Fibroblast of lung (primary cell): ENCODE results near the gene GRK5. TPM values are rescaled to one million over a fixed set of nuclear protein-coding genes. Genes with fewer than 3 reads are reported as not detected.

Source experiments
- DNase-seq, 2 donors: peaks; one replicate each; pipeline versions ENCODE4 v3.0.0 to v3.0.0-alpha.2; 2010; ENCODE audit warnings: low read depth in 2 of 2
- H2AFZ ChIP-seq: 2 replicates; pipeline ENCODE4 v1.5.1; 2012; ENCODE audit warnings: low read length, control low read depth, inconsistent platforms
- H3K27ac ChIP-seq: 2 replicates; pipeline ENCODE4 v1.5.1; 2011; ENCODE audit warnings: low read length, control low read depth; ENCODE audit not compliant: insufficient read depth
- H3K27me3 ChIP-seq: 2 replicates; pipeline ENCODE4 v1.5.1; 2011; ENCODE audit warnings: mild to moderate bottlenecking, low read length; ENCODE audit not compliant: control insufficient read depth, insufficient read depth
- H3K36me3 ChIP-seq: 2 replicates; pipeline ENCODE4 v1.5.1; 2011; ENCODE audit warnings: low read length; ENCODE audit not compliant: control insufficient read depth, insufficient read depth
- H3K4me1 ChIP-seq: 2 replicates; pipeline ENCODE4 v1.5.1; 2011; ENCODE audit warnings: low read length; ENCODE audit not compliant: control insufficient read depth, insufficient read depth; ENCODE audit errors: extremely low read depth
- H3K4me2 ChIP-seq: 2 replicates; pipeline ENCODE4 v1.5.1; 2011; ENCODE audit warnings: low read length, control low read depth; ENCODE audit not compliant: insufficient read depth; ENCODE audit errors: extremely low read depth
- H3K4me3 ChIP-seq, 4 experiments: fragments of 200-600 bp in 1 of 4; sonication (generic) in 1 of 4; replicated peaks in 1 of 4; 2 replicates each; pipeline ENCODE4 v1.5.1; 2011 to 2016; ENCODE audit warnings: low read length in 4 of 4, low read depth in 3 of 4, mild to moderate bottlenecking in 3 of 4, control low read depth in 2 of 4, inconsistent platforms in 1 of 4, mixed read lengths in 1 of 4; ENCODE audit not compliant: insufficient read depth in 1 of 4; ENCODE audit errors: control extremely low read depth in 1 of 4
- H3K79me2 ChIP-seq: 2 replicates; pipeline ENCODE4 v1.5.1; 2012; ENCODE audit warnings: mild to moderate bottlenecking, low read length, inconsistent platforms; ENCODE audit not compliant: control insufficient read depth, insufficient read depth
- H3K9ac ChIP-seq: 2 replicates; pipeline ENCODE4 v1.5.1; 2011; ENCODE audit warnings: mild to moderate bottlenecking, low read length, control low read depth; ENCODE audit not compliant: insufficient read depth
- H3K9me3 ChIP-seq: 2 replicates; pipeline ENCODE4 v1.5.1; 2012; ENCODE audit warnings: low read depth, low read length; ENCODE audit not compliant: control insufficient read depth, insufficient read depth
- H4K20me1 ChIP-seq: 2 replicates; pipeline ENCODE4 v1.5.1; 2011; ENCODE audit warnings: low read length; ENCODE audit not compliant: control insufficient read depth, insufficient read depth; ENCODE audit errors: extremely low read depth
- EZH2 ChIP-seq: IDR thresholded peaks from 2 replicates; pipeline ENCODE4 v1.5.1; 2012; ENCODE audit warnings: low read length, control low read depth, mild to moderate bottlenecking; ENCODE audit errors: missing control alignments
- polyA plus RNA-seq, 2 donors: library from polyadenylated mRNA; depleted of rRNA in 1 of 2; stranded (reverse) in 1 of 2; unstranded in 1 of 2; fragments of >200 nt; gene quantifications; 2 replicates each; pipeline ENCODE4 v1.2.1, GENCODE V29; 2011 to 2012; ENCODE audit warnings: missing spikeins in 1 of 2
- total RNA-seq: library from RNA; depleted of rRNA; stranded (reverse); fragments of >200 nt; gene quantifications from 2 replicates; pipeline ENCODE4 v1.2.1, GENCODE V29; 2014
- TF ChIP-seq, protein P1 (sequence below), 2 donors: IDR thresholded peaks in 1 of 2; conservative IDR thresholded peaks in 1 of 2; 1 replicate in 1 of 2; 2 replicates in 1 of 2; pipeline ENCODE4 v1.5.1; 2011 to 2012; ENCODE audit warnings: low read length in 2 of 2, control low read depth in 1 of 2, inconsistent platforms in 1 of 2, low read depth in 1 of 2, mild to moderate bottlenecking in 1 of 2

The GRK5 gene
- total and polyA plus RNA-seq, 2 donors (not counting 1 experiment from before 2014, with no cell fraction given) = 24.1 to 90.3 TPM

DNA sequence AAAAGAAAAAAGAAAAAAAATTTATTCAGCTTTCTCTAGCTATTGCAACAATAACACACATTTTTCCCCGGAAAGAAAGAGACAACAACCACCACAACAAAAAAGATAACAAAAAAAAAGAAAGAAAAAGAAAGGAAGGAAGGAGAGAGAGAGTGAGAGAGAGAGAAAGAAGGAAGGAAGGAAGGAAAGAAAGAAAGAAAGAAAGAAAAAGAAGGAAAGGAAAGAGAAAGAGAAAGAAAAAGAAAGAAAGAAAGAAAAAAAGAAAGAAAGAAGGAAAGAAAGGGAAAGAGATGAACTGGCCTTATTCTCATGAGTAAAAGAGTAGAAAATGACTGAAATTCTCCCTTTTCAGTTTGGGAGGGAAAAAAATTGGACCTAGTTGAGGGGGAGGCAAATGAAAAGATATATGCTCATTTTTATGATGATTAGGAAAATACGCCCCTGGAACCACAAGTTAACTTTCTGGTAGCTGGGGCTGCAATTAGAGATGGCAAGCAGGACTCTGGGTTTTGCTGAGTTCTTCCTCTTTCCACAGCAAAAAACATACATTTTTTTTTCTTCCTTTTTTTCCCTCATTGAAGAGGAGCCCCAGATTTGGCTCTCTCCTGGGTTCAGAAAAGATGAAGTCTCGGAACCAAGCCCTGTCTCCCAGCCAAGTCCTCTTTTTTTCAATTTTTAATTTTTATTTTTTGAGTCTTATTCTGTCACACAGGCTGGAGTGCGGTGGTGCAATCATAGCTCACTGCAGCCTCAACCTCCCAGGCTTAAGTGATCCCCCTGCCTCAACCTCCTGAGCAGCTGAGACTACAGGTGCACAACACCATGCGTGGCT lies 16.2 kb upstream of the GRK5 start:
- H3K27me3 ChIP-seq = no peaks in the 10 kb centered on the region
- H3K4me3 ChIP-seq = no peak overlapping the region
- DNase-seq = no peak
- no peak overlapping the region for H3K9ac ChIP-seq
- TF ChIP-seq, protein P1, sequence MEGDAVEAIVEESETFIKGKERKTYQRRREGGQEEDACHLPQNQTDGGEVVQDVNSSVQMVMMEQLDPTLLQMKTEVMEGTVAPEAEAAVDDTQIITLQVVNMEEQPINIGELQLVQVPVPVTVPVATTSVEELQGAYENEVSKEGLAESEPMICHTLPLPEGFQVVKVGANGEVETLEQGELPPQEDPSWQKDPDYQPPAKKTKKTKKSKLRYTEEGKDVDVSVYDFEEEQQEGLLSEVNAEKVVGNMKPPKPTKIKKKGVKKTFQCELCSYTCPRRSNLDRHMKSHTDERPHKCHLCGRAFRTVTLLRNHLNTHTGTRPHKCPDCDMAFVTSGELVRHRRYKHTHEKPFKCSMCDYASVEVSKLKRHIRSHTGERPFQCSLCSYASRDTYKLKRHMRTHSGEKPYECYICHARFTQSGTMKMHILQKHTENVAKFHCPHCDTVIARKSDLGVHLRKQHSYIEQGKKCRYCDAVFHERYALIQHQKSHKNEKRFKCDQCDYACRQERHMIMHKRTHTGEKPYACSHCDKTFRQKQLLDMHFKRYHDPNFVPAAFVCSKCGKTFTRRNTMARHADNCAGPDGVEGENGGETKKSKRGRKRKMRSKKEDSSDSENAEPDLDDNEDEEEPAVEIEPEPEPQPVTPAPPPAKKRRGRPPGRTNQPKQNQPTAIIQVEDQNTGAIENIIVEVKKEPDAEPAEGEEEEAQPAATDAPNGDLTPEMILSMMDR (conservative IDR thresholded peaks at IDR 0.05 in 1 of 2, IDR thresholded peaks at IDR 0.05 in 1 of 2; ENCODE audit: low read depth in 1 of 2, low read length in 2 of 2) = no peak
- no peak for TF ChIP-seq EZH2
- no peaks in the 10 kb centered on the region for H3K36me3 ChIP-seq
- peaks cover 7% of the 10 kb centered on the region for H3K4me1 ChIP-seq
- no peak overlapping the region for H2AFZ ChIP-seq
- no peak overlapping the region for H3K27ac ChIP-seq
- H3K4me2 ChIP-seq = no peak overlapping the region
- H3K9me3 ChIP-seq = no peaks in the 10 kb centered on the region
- no peaks in the 10 kb centered on the region for H3K79me2 ChIP-seq
- H4K20me1 ChIP-seq = no peaks in the 10 kb centered on the region

DNA sequence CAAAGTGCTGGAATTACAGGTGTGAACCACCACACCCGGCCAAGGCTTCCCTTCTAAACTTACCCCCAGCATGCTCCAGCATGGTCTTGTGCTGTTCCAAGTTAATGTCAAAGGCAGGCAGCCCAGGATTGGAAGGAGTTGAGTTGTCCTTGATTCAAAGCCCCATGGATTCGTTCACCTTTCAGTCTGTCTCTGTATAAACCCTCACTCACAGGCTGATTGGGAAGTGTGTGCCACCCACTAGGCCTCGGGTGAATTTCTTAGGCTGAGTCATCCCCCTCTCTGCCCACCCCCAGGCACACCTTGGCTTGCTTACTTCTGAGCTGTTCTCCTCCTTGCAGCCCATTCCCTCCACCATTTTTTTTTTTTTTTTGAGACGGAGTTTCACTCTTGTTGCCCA lies 15.5 kb upstream of the GRK5 start:
- Histone ChIP-seq H3K4me3 (no peak overlapping the region), H3K79me2 (no peaks in the 10 kb centered on the region), H3K9ac (no peak overlapping the region), H4K20me1 (no peaks in the 10 kb centered on the region), H3K4me2 (no peak overlapping the region), H2AFZ (no peak overlapping the region), H3K36me3 (no peaks in the 10 kb centered on the region), H3K27me3 (no peaks in the 10 kb centered on the region), H3K27ac (no peak overlapping the region), H3K9me3 (no peaks in the 10 kb centered on the region), H3K4me1 (peaks cover 7% of the 10 kb centered on the region)
- TF ChIP-seq, protein P1 (conservative IDR thresholded peaks at IDR 0.05 in 1 of 2, IDR thresholded peaks at IDR 0.05 in 1 of 2; ENCODE audit: low read depth in 1 of 2, low read length in 2 of 2) = no peak
- no peak for TF ChIP-seq EZH2
- no peak for DNase-seq

DNA sequence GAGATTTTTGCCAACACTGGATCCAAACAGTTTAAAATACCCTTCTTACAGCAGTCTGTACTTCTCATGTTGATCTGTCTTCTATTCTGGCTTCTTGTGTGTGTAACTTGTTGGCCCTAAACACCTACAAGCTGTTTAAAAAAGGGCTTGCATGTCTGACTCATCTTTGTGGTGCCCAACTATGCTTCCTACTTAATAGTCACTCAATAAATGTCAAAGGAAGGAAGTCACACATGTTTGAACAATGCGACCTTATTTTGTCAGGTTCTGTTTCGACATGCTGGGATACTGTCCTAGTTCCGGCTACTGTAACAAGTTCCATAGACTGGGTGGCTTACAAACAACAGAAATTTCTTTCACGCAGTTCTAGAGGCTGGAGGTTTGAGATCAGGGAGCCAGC lies 9.4 kb upstream of the GRK5 start:
- Histone ChIP-seq H2AFZ (no peak overlapping the region), H3K4me3 (no peak overlapping the region), H3K27me3 (no peaks in the 10 kb centered on the region), H4K20me1 (no peaks in the 10 kb centered on the region), H3K4me2 (no peak overlapping the region), H3K4me1 (peaks cover 17% of the 10 kb centered on the region), H3K9ac (no peak overlapping the region), H3K79me2 (no peaks in the 10 kb centered on the region), H3K36me3 (no peaks in the 10 kb centered on the region), H3K9me3 (no peaks in the 10 kb centered on the region), H3K27ac (no peak overlapping the region)
- no peak for TF ChIP-seq EZH2
- TF ChIP-seq, protein P1 (conservative IDR thresholded peaks at IDR 0.05 in 1 of 2, IDR thresholded peaks at IDR 0.05 in 1 of 2; ENCODE audit: low read depth in 1 of 2, low read length in 2 of 2) = no peak
- peak; percentile 67 to 87 for DNase-seq
